AG20443 (cell line): ENCODE data around the gene DNAH5.
"Not testable (repeated sequence)": the region's sequence is repeated elsewhere in the genome, so short reads cannot be mapped to it uniquely, and the experiment has no call there.

Source experiments
- DNase-seq: peaks from one replicate; pipeline ENCODE4 v3.0.0; 2012; ENCODE audit warnings: low spot score, mixed read lengths

DNAH5 gene

DNA sequence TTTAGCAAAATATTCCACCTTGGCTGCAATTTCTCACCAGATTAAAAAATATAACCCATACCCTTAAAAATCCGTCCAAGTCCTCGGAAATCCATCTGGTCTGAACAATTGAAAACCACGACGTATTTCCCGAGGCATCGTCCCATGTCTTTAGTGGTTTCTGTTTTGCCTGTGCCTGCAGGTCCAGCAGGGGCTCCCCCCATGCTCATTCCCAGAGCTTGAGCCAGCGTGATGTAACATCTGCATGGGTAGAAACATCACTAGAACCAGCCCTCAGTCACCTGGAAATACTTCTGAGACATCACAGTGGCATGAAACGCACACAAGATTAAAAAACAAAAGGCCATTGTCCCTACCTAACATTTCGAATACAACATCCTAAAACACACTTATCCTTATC is 114.0 kb downstream of the DNAH5 start:
- no peak for DNase-seq

DNA sequence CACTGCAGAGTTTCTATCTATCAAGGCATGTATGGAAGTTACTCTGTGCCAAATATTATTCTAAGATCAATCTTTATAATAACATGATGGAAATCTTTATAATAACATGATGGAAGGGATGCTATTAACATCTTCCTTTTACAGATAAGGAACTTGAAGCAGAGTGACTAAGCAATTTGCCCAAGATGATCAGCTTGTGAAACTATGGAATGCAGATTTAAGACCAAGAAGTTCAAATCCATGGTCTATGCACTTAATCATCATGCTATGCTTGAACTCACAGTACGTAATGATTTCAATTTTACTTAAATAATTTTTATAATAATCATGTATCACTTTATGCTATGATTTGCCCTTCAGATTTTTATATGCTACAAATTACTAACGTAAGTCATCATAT is 123.1 kb downstream of the DNAH5 start:
- no peak for DNase-seq

GRCh38 chr5:13816126-13816525 is 128.4 kb downstream of the DNAH5 start:
- DNase-seq = no peak

GRCh38 chr5:13814301-13814700 is 130.2 kb downstream of the DNAH5 start:
- DNase-seq = no peak

GRCh38 chr5:13809921-13810320 is 134.6 kb downstream of the DNAH5 start:
- DNase-seq = peak; percentile 34

GRCh38 chr5:13804336-13804735 is 140.2 kb downstream of the DNAH5 start:
- no peak for DNase-seq

DNA sequence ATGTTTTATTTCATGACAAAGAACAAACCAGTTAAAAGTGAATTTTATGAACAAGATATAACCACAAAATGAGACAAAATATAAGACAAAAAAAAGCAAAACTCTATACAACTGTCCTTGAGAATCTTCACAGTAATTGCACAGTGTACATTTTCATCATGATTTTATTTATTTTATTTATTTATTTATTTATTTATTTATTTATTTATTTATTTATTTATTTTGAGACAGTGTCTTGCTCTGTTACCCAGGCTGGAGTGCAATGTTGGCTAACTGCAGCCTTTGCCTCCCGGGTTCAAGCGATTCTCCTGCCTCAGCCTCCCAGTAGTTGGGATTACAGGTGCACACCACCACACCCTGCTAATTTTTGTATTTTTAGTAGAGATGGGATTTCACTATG is 145.9 kb downstream of the DNAH5 start:
- not testable (repeated sequence) for DNase-seq

DNA sequence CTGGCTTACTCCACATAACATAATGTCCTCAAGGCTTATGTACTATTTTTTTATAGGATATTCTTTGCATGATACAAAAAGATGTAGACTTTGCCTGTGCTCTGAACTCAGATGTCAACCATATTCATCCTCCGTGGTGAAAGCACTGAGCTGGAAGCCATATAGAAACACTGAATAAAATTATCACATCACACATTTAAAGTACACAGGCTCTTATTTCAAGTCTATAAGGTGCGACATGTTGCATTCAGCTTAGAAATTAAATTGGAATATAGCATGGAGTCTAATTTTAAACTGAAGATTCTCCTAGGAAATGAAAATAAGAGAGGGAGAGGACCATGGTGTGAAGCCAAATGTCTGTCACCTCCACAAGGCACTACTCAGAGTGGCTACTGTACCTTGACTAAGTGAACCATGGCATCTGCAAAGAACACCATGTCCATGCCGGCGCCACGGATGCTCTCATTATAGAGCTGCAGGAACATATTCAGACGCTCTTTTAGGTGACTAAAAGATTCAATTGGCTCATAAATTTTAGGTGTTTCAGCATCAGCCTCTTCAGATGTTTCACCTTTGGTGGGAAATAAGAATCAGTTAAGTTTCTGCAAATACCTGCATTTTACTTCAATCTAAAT is 158.6 kb downstream of the DNAH5 start:
- DNase-seq = no peak

DNA sequence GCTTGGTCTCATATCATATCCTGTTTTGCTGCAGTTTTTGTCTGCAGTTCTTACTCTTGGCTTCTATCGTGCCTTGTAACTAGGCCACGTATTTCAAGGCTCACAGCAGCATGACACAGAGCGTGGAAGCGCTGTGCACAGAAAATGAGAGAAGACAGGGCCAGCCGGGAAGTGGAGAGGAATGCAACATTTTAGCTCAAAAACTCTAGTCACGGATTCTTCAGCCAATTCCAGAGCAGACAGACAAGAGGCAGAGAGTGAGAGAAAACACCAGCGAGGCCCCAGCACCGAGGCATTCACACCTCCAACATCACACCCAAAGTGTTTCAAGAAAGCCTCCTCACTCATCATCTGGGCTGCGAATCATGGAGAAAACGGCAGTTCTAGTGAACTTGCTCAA is 160.8 kb downstream of the DNAH5 start:
- peak; percentile 13 for DNase-seq

DNA sequence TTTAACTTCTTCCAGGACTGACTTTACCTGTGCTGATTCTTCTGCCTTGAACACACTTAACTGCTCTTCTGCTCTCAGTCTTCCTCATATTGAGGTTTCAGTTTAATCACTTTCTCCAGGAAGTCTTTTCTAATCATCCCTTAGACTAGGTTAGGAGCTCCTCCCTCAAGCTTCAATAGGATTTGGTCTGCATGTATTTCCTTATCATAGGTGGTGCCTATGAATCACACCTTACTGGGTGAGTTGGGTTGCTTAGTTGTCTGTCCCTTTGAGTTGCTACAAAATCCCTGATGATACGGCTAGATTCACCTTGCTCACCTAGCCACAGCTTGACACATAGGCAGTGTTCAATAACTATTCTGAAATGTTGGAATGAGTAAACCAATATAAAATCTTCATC is 164.4 kb downstream of the DNAH5 start:
- no peak for DNase-seq

- no peak for DNase-seq
Measured at GRCh38 chr5:13773649-13774048, 170.8 kb downstream of the DNAH5 start.

- DNase-seq = no peak
Measured at GRCh38 chr5:13771011-13771571, 173.4 kb downstream of the DNAH5 start.

DNA sequence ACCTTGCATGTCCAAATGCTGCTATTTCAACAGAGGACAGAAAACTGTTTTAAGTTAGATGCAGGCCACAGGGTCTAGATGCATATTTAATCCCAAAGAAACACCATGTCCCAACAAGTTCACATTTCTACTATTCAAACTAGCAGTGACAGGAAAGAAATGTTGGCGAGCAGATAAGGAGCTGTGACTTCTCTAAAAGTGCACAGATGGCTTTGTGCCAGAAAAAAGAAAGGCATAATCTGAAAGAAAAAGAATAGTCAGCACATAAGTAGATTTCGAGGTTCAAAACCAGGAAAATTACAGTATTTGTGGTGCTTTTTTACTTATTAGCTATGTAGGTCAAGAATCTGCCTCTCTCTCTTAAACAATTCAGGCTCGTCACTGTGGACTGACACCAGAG is 178.3 kb downstream of the DNAH5 start:
- no peak for DNase-seq

DNA sequence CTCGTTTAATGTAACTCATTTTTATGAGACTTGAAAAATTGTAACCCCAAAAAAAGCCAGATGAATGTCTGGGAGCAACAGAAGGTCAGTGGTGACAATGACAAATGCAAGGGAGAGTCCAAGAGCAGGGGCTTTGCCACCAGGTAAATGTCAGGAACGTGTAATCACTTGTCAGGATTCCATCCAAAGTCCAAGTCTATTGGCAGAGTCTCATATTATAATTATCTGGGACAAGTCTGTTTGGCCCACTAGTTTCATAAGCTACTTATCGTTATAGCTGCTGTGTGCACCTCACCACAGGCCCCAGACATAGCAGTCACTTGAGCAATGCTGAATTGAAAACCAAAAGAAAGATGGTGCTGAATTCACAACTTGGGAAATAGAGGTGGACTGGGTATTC is 180.8 kb downstream of the DNAH5 start:
- no peak for DNase-seq

- no peak for DNase-seq
Measured at GRCh38 chr5:13749766-13750165, 194.7 kb downstream of the DNAH5 start.

DNA sequence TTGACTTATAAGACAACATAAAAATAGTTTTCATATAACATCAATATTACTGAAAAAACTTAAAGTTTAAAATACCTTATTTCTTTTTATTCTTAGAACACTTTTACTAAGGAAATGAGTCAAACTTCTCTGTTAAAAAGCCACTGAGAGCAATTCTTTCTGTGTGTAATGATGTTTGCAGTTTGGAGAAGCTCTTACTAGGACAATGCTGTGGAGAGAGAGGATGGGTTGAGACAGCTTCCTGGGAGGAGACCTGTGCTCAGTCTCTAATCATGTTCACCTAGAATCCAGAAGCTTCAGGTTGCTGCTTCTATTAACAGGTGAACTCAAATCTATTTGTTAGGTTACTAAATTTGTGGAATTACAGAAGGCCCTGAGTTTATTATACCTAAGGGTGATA is 198.5 kb downstream of the DNAH5 start:
- no peak for DNase-seq

DNA sequence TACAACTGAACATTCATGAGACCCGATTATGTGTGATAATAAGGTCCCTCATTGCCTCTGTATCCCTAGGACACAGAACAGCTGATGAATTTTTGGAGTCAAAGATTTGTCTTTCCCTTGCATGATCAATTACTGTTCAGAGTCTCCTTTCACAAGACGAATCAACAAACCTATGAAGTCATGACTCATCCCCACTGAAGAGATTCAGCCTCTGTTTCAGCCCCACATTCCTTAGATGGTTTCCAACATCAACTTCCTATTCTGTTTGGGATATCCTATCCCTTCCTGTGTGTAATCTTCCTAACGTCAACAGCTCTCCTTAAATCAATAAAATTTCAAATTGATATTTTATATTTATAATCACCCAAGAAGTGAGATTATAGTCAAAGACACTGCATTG is 199.0 kb downstream of the DNAH5 start:
- DNase-seq = no peak

- no peak for DNase-seq
Measured at GRCh38 chr5:13740471-13740870, 204.0 kb downstream of the DNAH5 start.

DNA sequence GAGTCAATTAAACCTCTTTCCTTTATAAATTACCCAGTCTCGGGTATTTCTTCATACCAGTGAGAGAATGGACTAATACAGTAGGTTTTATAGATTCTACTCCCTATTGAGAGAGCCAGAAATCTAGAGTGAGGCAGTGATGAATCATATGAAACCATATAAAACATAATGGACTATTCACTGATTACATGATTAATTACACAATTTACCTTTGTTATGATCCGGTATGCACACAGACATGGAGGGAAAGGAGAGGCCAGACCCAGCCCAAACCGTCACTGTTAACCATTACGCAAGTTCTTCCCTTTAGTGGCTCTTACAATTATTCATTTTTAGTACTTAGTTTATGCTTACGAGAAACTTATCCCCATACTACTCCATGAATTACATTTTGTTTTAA is 205.0 kb downstream of the DNAH5 start:
- DNase-seq = no peak

- no peak for DNase-seq
Measured at GRCh38 chr5:13735691-13736090, 208.8 kb downstream of the DNAH5 start.

DNA sequence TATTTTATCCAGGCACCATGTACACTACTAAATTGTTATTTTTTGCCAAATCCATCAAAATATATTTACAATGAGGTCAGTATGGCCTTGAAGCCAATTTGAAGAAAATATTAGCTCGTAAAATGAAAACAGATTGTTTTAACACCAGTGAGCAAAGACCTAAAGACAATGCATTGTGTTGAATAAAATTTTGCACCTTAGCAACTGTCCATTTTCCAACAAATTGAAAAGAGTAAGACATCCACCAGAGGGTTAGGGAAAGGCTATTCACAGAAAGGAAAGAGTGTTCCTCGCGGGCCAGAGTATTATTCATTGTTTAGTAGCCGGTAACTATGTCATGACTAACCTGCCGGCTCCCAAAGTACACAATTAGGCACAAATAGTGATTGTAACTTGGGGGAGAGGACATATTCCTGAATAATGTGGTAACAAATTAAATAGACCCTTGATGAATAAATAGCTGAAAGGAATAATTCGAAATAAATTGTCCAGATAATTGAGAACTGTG is 213.3 kb downstream of the DNAH5 start:
- DNase-seq = no peak

DNA sequence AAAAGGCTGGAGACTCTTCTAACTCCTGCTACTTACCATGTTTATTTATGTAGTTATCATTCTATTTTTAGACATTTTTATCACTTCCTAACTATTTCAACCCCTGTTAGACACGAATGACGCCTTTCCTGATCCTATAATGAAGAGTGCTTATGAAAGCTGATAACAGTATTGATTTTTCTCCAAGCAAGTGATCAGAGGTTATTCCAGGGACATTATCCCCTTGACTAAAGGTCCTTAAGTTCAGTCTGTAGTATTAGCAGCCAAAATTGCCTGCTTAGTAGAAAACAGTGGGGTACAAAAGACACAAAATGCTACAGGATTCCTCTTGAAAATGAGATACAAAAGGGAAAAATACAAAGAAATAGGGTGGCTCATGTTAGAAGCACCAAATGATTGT is 235.6 kb downstream of the DNAH5 start:
- no peak for DNase-seq

DNA sequence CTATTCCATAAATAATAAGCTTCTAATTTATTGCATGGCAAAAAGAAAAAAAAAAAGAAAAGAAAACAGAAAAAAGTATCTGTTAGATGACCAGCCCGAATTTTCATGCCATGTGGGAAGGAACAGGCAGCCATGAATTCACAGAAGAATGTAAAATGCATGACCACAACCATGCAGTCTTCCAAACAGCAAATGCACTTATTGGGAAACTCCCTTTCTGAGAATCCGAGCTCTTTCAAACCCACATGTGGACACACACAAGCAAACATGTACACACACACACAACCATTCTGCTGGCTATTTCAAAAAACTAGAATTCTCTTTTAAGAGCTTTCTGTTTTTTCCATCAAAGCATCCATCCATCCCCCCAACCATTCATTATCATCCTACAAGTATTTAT is 236.1 kb downstream of the DNAH5 start:
- DNase-seq = no peak

DNA sequence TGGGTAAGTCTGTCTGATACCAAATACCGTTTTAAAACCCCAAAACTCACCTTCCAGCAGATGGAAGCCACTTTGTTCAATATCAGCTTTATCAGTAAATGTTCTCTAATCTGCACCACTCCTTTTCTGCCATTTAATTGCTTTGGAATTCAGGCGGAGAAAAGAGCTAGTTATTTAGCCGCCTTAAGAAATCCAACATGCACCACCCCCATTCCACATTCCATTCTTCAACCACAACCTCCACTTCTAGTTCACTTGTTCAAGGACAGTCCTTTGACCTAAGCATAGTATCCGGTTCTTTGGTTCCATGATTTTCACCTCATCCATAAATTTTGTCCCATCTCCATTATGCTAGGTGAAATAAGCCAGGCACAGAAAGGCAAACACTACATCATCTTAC is 240.1 kb downstream of the DNAH5 start:
- DNase-seq = no peak
